Motor neuron (in vitro differentiated cells): ENCODE data around the gene DNAJB8. TPM values are rescaled to one million over a fixed set of nuclear protein-coding genes. Genes with fewer than 3 reads are reported as not detected.

ENCODE experiments used
- ATAC-seq, 8 experiments: fragments of 200-7000 bp; cut with Tn5 transposase; replicated peaks in 6 of 8; 2 replicates each; pipeline ENCODE4 v1.8.0; 2021; ENCODE audit warnings: mild to moderate bottlenecking in 8 of 8, moderate library complexity in 8 of 8
- H3K27ac ChIP-seq, 2 donors: fragments of 250-450 bp; sonication (Bioruptor Pico); 2 replicates each; pipeline ENCODE4 v1.9.0; 2021; ENCODE audit warnings: antibody characterized with exemption in 2 of 2, mild to moderate bottlenecking in 2 of 2, moderate library complexity in 1 of 2
- H3K4me1 ChIP-seq, 2 donors: fragments of 250-450 bp; sonication (Bioruptor Pico); replicated peaks in 1 of 2; 2 replicates each; pipeline ENCODE4 v1.6.1; 2021; ENCODE audit warnings: antibody characterized with exemption in 2 of 2, mild to moderate bottlenecking in 2 of 2, moderate library complexity in 1 of 2
- H3K4me3 ChIP-seq, 5 donors: fragments of 250-450 bp; sonication (Bioruptor Pico); 2 replicates each; pipeline ENCODE4 v1.9.0; 2021; ENCODE audit warnings: antibody characterized with exemption in 5 of 5, mild to moderate bottlenecking in 5 of 5, moderate library complexity in 4 of 5
- WGBS, 10 experiments: fragments of 450-650 bp; shearing (Covaris generic); methylation state at CpG; one replicate each; pipeline ENCODE4 v1.0.0; 2022; 5-methylcytosine and 5-hydroxymethylcytosine counted together
- in situ Hi-C, 9 experiments: fragments of 400-800 bp; cut with MboI; loops; one replicate each; pipeline ENCODE4 v1.15.0; 2021; ENCODE audit warnings: low sequenced_read_pairs in 9 of 9, low pct_unique_long_range_greater_than_20kb in 2 of 9; ENCODE audit not compliant: unreplicated experiment in 9 of 9
- total RNA-seq, 8 experiments: library from RNA; unstranded; fragments of 300-600 nt; gene quantifications; 2 replicates each; pipeline versions ENCODE4 v1.2.3 to v1.2.4, GENCODE V29; 2022

Gene DNAJB8
- total RNA-seq, 8 experiments from 2014 or later = under 0.01 to 0.90 (median 0.22) TPM; not detected in 1

DNA sequence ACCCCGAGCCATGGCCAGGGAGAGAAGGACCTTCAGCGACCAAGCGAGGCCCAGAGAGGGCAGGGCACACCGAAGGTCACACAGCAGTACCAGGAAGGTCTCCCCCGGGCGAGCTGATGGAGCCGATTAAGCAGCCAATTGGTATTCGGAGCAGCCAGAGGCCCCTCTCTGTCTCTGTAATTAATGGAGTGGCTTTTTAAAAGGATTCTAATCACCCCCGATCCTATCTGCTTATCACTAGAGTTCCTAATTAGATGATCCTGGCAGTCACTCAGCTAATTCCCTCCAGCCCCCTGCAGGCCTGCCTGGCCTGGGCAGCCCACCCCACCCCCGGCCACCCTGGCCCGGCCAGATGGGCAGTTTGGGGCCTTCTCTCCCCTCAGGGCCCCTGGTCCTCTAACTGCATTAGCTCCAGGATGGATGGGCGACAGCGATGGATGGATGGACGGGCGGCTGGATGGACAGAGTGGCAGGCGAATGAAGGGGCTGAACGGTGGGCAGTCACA lies 1.6 kb upstream of the DNAJB8 start:
- Histone ChIP-seq H3K4me3 (no peak overlapping the region), H3K4me1 (peaks cover 0 to 5% of the 10 kb centered on the region in 2 donors), H3K27ac (no peak overlapping the region)
- in situ Hi-C loops = no loop called here
- WGBS, 10 experiments = 60 to 100% (median 75%) methylated on average over 1 to 7 of the region's 17 CpGs; no CpG with 5 or more reads in 5 of the 10 experiments
- no peak for ATAC-seq

DNA sequence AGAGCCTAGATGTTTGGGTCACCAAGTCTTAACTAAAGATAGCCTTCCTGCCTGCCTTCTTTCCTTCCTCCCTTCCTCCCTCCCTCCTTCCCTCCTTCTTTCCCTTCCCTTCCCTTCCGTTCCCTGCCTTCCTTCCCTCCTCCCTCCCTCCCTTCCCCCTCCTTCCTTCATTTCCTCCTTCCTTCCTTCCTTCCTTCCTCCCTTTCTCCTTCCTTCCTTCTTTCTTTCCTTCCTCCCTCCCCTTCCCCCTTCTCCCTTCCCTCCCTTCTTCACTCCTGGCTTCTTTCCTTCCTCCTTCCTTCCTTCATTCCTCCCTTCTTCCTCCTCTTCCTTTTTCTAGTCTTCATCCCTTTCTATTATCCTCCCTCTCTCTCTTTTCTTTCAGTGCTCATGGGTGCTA lies 2.0 kb downstream of the DNAJB8 start:
- H3K4me1 ChIP-seq = peaks cover 0 to 2% of the 10 kb centered on the region in 2 donors
- ATAC-seq = no peak
- in situ Hi-C loops = no loop called here
- WGBS, 10 experiments = no CpG with 5 or more reads among the region's 1 CpG
- H3K27ac ChIP-seq = no peak overlapping the region
- no peak overlapping the region for H3K4me3 ChIP-seq

DNA sequence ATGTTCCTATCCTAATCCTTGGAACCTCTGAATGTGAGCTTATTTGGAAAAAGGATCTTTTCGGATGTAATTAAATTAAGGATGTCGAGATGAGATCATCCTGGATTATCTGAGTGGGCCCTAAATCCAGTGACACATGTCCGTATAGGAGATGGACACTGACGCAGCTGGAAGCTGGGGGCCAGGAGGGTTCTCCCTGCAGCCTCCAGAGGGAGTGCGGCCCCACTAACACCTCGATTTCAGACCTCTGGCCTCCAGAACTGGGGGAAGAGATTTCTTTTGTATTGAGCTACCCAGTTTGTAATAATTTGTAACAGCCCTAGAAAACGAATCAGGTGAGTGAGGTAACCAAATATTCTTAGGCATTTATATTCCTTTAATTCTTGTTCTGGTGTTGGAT lies 2.5 kb downstream of the DNAJB8 start:
- ATAC-seq = no peak
- in situ Hi-C loops = no loop called here

DNA sequence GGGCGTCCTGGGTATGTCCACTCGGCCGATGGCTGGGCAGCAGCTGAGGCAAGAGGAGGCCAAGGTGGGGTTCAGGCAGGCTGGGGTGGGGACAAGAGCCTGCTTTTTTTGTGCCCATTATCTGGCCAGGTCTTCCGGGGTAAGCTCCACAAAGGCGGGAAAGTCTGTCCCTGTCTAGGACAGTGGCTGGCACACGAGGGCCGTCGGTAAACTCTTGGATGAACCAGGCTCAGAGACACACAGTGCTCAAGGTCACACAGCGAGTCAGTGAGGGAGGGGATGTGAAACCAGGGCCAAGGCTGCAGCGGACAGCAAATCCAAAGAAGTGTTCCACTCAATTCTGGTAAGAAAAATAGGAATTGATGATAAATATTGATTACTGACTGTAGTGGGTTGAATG lies 2.9 kb downstream of the DNAJB8 start:
- in situ Hi-C loops = no loop called here
- Histone ChIP-seq H3K4me1 (peaks cover 2 to 3% of the 10 kb centered on the region in 2 donors), H3K4me3 (no peak overlapping the region), H3K27ac (no peak overlapping the region)
- ATAC-seq = no peak
- 70 to 90% (median 80%) methylated on average over 1 to 4 of the region's 10 CpGs; no CpG with 5 or more reads in 5 of the 10 experiments for WGBS, 10 experiments

More for the DNA sequence above, 2.5 kb downstream of the DNAJB8 start:
- peaks cover 2% of the 10 kb centered on the region in 2 donors for H3K4me1 ChIP-seq
- 0 to 70% (median 47%) methylated on average over 1 to 7 of the region's 7 CpGs; no CpG with 5 or more reads in 2 of the 10 experiments for WGBS, 10 experiments
- no peak overlapping the region for H3K27ac ChIP-seq
- no peak overlapping the region for H3K4me3 ChIP-seq

DNA sequence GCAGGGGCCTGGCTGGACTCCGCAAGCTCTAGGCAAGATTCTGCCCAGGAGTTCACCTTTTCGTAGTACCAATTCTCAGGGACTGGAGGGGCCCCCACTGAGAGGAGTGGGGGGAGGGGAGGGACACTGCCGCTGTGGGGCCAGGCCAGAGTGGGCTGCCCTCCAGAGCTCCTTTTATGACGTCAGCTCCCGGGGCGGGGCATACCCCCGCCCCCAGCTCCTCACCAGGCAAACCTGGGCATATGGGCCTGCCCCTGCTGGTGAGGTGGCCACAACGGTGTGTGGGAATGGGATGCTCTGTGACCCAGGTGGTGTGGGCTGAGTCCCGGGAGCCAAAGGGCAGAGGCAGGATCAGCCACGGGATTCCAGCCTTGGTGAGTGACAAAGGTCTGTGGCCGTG lies 3.3 kb downstream of the DNAJB8 start:
- Histone ChIP-seq H3K4me1 (peaks cover 3% of the 10 kb centered on the region in 2 donors), H3K27ac (no peak overlapping the region), H3K4me3 (no peak overlapping the region)
- WGBS, 10 experiments = 64 to 80% methylated on average over 2 to 4 of the region's 11 CpGs; no CpG with 5 or more reads in 8 of the 10 experiments
- no peak for ATAC-seq
- in situ Hi-C loops = no loop called here

DNA sequence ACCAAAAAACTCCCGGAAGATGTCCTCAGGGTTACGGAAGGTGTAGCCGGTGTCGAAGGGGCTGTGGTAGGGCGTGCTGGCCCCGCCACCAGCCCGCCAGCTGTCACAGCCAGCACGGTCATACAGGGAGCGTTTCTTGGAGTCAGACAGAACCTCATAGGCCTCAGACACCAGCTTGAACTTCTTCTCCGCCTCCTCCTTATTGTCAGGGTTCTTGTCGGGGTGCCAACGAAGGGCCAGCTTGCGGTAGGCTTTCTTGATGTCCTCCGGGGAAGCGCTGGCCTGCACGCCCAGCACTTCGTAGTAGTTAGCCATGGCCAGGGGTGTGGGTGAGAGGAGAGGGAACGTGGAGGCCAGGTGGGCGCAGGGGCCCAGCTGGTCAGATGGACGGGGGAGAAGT lies 3.8 kb downstream of the DNAJB8 start:
- ATAC-seq = no peak
- H3K4me3 ChIP-seq = no peak overlapping the region
- H3K27ac ChIP-seq = no peak overlapping the region
- peaks cover 7% of the 10 kb centered on the region in 2 donors for H3K4me1 ChIP-seq
- WGBS, 10 experiments = 53 to 97% (median 80%) methylated on average over 1 to 8 of the region's 20 CpGs; no CpG with 5 or more reads in 5 of the 10 experiments
- in situ Hi-C loops = no loop called here

DNA sequence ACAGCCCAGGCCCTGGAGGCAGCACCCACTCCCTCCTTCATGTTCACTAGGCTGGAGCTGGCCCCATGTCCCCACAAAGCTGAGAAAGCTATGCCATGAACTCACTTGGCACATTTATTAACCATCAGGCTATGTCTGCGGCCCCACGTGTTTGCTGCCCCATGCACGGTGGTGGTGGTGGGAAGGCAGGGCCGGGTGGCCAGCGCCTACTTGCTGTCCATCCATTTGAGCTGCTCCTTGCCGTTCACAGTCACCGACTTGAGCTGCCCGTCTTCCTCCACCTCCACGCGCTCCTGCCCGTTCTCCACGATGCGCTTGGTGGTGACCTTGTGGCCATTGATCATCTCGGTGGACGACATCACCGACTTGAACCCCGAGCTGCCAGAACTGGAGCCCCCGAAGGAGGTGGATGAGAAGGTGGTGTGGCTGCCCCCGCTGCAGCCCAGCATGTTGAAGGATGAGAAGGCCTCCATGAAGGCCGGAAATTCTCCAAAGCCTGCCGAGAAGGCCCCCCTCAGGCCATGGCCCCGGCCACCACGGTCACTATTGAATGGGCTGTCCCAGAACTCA lies 4.3 kb downstream of the DNAJB8 start:
- H3K4me1 ChIP-seq = peaks cover 8 to 9% of the 10 kb centered on the region in 2 donors
- no peak overlapping the region for H3K4me3 ChIP-seq
- in situ Hi-C loops = no loop called here
- no peak for ATAC-seq
- H3K27ac ChIP-seq = no peak overlapping the region
- WGBS, 10 experiments = 80 to 96% (median 93%) methylated on average over 2 to 15 of the region's 23 CpGs; no CpG with 5 or more reads in 4 of the 10 experiments

DNA sequence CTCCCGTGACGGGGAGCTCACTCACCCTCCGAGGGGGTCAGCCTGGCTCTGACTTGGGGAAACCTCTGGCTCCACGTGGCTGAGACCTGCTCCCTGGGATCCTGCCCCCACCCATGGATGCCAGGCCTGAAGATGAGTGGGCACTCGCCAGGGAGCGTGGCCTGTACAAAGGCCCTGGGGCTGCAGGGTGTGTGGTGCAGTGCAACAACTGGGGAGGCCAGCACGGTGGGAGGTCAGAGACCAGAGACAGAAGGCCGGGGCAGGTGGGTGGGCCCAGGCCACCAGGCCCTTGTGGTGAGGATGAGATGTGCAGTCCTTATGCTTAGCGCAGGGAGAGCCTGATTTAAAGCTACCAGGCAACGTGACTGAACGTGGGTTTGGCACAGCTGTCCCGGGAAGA lies 5.0 kb downstream of the DNAJB8 start:
- Histone ChIP-seq H3K4me1 (peaks cover 8 to 10% of the 10 kb centered on the region in 2 donors), H3K27ac (no peak overlapping the region), H3K4me3 (no peak overlapping the region)
- WGBS, 10 experiments = 0 to 100% (median 80%) methylated on average over 1 to 6 of the region's 12 CpGs; no CpG with 5 or more reads in 4 of the 10 experiments
- in situ Hi-C loops = no loop called here
- peak in 1 of 8 experiments; percentile 23 for ATAC-seq

DNA sequence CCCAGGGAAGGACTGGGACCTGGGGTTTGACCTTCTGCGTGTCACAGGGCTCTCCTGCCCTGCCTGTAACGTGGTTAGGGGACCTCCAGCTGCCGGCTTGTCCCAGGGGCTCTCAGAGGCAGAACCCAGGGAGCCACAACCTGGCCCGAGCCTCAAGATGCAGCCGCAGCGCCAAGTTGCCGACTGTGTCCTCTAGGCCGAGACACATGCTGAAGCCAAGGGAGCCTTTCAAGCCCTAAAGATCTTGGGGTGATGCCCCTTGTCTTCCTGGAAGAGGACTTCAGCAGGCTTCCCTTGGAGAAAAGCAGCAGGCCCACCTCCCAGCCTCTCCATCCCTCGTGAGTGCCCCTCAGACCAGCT lies 7.2 kb downstream of the DNAJB8 start:
- WGBS, 10 experiments = 20 to 100% (median 70%) methylated on average over 1 to 4 of the region's 9 CpGs; no CpG with 5 or more reads in 3 of the 10 experiments
- in situ Hi-C loops = no loop called here
- Histone ChIP-seq H3K27ac (no peak overlapping the region), H3K4me3 (no peak overlapping the region), H3K4me1 (peaks cover 8 to 13% of the 10 kb centered on the region in 2 donors)
- ATAC-seq = no peak

DNA sequence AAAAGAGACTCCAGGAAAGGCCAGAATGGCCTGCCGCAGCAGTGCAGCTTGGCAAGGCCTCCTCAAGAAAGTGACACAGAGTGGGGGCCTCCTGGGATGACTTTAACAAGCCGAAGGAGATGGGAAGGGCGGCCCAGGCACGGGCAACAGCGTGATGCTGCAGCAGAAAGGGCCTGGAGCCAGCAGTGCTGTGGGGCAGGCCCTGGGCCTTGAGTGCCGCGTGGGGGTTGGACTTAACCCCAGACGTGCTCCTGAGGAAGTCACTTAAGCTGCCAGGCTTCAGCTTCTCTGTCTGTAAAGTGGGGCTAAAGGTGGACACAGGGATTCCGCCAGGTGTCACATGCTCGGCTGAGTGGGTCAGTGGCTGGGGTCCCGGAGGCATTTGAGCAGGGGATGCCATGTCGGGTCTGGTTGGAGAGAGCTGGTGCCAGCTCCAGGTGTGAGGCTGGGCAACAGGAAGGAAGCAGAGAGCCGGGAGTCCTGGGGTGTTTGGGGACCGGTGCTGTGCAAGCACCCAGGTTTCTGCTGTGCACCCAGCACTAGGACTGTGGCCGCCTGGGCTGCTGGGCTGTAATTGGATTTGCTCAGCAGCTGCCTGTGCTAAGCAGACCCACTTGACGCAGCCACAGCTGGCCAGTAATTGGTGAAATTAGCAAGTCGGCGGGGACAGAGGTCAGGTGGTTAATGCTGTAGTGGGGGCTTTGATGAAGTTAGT lies 7.8 kb downstream of the DNAJB8 start:
- WGBS, 10 experiments = 0 to 87% (median 48%) methylated on average over 1 to 10 of the region's 18 CpGs; no CpG with 5 or more reads in 6 of the 10 experiments

DNA sequence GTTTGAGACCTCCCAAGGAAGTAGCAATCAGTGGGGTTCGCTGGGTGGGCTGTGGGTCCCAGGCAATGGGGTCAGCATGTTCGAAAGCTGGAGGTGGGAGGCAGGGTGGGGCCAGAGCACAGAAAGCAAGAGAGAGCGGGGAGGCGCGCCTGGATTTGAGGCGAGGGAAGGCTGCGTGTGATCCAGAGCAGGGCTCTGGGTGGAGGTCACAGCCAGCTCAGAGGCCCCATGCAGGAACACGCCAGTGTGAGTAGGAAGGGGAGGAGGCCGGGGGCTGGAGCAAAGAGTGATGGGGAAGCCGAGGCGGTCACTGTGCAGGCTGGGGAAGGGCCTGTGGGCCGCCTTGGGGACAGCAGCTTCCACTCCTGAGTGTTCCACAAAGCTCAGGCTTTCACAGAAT lies 8.8 kb downstream of the DNAJB8 start:
- H3K4me1 ChIP-seq = peaks cover 8 to 13% of the 10 kb centered on the region in 2 donors
- peak overlapping the region in 1 of 2 donors; percentile 16 for H3K27ac ChIP-seq
- ATAC-seq = peak in 5 of 8 experiments; percentile 57 to 78 (median 67)
- no peak overlapping the region for H3K4me3 ChIP-seq
- WGBS, 10 experiments = 20 to 94% (median 60%) methylated on average over 1 to 3 of the region's 12 CpGs; no CpG with 5 or more reads in 5 of the 10 experiments
- in situ Hi-C loops = no loop called here

More for the DNA sequence above, 7.8 kb downstream of the DNAJB8 start:
- ATAC-seq = peak in 1 of 8 experiments; percentile 36
- in situ Hi-C loops = no loop called here
- Histone ChIP-seq H3K4me3 (no peak overlapping the region), H3K27ac (no peak overlapping the region), H3K4me1 (peaks cover 8 to 13% of the 10 kb centered on the region in 2 donors)

DNA sequence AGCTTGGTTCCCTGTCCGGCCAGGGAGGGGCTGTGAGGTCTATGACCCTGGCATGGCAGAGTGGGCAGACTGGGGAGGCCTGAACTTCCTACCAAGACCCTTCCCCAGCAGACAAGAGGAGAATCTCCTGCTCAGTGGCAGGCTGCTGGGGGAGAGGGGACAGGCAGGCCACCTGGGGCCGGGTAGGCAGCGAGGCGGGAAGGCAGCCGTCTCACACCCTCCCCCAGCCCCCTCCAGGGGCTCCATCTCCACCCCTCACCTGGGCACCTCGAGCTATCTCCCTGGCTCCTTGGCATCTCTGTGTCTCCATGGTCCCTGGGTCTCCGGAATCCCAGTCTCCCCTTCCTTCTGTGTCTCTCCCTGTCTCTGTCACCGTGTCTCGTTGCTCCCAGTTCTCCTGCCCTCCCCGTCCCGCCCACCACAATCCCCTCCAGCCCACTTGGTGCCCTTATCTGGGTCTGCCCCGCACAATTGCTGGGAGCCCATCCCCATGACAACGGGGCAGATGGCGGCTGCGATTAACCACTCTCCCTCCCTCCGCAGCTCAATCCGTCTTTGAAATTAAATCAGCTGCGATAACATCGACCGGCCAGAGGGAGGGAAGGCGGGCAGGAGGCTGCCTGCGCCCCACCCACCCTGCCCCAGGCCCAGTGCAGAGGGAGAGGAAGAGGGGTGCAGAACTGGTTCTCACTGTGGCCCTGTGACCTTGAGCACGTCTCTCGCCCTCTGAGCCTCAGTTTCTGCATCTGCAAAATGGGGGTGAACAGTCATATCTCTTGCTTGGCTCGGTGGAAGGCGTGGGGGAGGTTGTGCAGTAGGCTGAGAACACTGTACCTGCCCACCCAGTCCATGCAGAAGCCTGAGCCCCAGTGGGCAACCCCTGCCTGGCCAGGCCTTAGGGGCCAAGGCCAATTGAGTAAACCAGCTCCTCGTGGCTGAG lies 9.6 kb downstream of the DNAJB8 start:
- Histone ChIP-seq H3K27ac (no peak overlapping the region), H3K4me1 (peaks cover 8 to 13% of the 10 kb centered on the region in 2 donors), H3K4me3 (no peak overlapping the region)
- WGBS, 10 experiments = 25 to 86% (median 57%) methylated on average over 1 to 2 of the region's 27 CpGs; no CpG with 5 or more reads in 7 of the 10 experiments
- ATAC-seq = peak in 7 of 8 experiments; percentile 47 to 72 (median 54)
- in situ Hi-C loops = no loop called here
